NCI-H1694 treated with DMSO at 0.1 percent for 48 hours (cell line): ENCODE results near the gene GDPD4.

ENCODE experiments used
- DNase-seq: peaks from one replicate; lab custom pipeline; 2025; lab: John Stamatoyannopoulos, UW

GDPD4 gene

GRCh38 chr11:77233011-77233410, 68.5 kb downstream of the GDPD4 start:
- DNase-seq: no peak

- no peak for DNase-seq
Observed at GRCh38 chr11:77232242-77232641, 69.2 kb downstream of the GDPD4 start.

DNA sequence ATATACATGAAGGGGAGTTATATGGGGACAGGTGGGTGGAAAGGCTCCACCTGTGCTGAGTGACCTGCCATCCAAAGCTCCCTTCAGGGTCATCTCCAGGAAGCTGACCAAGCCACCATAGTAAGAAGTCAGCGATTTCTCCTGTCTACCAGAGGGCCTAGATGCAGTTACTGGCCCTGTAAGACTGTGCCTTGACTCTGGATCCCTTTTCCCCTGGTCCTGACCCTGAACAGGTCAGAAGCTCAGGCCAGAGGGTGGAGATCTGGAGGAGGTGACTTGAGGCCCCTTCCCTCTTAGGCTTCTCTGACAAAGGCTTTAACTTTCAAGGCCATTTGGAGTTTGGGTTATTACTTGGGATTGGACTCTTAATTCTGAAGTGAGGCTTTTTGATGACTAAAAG, 69.7 kb downstream of the GDPD4 start:
- DNase-seq: no peak

- no peak for DNase-seq
Observed at GRCh38 chr11:77230878-77231605, 70.4 kb downstream of the GDPD4 start.

- no peak for DNase-seq
Observed at GRCh38 chr11:77223797-77224196, 77.7 kb downstream of the GDPD4 start.

- DNase-seq: no peak
Observed at GRCh38 chr11:77217156-77217555, 84.3 kb downstream of the GDPD4 start.

- DNase-seq: no peak
Observed at GRCh38 chr11:77215106-77215505, 86.4 kb downstream of the GDPD4 start.

DNA sequence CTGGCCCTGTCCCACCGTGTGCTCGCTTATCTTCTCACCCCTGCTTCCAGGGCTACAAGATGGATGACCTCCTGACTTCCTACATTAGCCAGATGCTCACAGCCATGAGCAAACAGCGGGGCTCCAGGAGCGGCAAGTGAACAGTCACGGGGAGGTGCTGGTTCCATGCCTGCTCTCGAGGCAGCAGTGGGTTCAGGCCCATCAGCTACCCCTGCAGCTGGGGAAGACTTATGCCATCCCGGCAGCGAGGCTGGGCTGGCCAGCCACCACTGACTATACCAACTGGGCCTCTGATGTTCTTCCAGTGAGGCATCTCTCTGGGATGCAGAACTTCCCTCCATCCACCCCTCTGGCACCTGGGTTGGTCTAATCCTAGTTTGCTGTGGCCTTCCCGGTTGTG, 86.9 kb downstream of the GDPD4 start:
- no peak for DNase-seq

DNA sequence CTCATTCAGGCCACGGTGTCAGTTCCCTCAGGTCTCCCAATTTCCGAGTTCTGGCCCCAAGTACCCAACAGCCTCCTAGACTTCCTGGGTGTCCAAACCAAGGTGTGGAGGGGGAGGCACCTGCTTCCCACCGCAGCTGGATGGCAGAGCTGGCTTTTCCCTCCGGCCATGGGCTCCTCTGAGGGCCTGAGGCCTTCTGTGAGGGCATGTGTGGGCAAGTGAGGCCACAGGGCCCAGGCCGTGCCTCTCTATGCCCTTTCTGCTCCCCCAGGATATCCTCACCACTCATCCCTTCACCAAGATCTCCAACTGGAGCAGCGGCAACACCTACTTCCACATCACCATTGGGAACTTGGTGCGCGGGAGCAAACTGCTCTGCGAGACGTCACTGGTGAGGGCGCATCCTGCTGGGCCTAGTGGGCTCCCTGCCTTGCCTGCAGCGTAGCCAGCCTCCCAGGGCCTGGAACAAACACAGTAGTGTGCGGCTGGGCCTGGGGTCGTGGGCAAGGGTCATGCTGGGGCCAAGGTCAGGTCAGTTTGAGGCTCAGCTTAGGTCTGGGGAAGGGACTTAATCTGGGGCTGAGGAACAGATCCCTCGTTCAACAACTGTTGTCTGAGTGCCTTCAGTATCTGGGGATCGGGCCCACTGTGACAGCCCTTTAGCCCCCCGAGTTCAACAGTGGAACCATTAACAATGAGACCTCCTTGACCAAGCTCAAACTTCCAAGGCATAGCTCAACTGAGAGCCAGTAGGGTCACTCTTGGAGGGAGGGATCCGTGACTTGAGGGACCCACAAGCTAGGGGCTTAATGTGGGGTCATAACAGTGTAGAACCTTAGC, 87.7 kb downstream of the GDPD4 start:
- DNase-seq: no peak

DNA sequence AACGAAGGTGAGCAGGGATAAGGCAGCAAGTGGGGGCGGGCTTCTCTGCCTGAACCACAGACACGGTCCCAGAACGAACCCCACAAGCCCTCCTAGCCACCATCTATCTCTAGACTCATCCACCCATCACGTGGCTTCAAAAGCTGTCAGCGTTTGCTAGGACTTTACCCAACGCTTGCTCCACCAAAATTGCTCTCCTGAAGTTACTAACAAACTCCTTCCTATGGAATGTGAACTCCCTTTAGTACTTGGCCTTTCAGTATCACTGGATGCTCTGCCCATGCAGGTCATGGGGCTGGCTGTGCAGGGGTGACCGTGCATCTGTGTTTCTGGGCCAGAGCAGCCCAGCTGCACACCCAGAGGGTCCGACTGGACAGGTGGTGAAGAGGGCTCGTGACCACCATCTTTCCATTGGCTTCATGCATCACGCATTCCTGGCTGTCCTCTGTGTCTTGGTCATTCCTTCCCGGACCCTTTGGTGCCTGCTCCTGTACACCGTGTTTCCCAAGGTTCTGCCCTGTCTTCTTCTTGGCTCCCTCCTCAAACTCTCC, 88.4 kb downstream of the GDPD4 start:
- DNase-seq: no peak

DNA sequence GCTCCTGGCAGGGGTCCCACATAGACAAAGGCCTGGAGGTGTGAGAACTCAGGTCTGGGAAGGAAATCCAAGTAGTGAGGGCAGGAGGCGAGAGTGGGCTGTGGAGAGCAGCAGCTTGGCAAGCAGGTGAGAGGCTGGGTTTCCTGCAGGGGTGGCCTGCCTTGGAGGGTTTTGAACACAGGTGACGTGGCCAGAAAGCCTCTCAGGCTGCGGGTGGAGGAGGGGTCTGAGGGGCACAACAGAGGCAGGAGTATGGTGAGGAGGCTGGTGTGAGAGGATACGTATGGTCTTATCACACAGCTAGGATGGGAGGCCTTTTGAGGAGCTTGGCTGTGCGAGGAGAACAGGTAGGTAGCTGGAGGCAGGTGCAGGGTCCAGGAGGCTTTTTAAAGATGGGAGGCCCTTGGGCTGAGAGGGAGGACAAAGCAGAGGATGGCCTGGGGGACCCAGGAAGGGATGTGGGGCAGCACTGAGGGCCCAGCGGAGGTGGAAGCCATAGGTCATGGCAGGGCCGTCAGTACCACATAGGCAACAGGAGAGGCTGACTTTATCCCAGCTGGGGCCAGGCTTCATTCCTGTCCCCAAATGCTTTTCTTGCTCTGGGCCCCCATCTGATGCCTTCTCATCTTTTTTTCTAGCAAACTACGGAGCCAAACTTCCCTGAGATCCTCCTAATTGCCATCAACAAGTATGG, 89.0 kb downstream of the GDPD4 start:
- DNase-seq: no peak

GRCh38 chr11:77211594-77212251, 89.8 kb downstream of the GDPD4 start:
- DNase-seq: no peak

DNA sequence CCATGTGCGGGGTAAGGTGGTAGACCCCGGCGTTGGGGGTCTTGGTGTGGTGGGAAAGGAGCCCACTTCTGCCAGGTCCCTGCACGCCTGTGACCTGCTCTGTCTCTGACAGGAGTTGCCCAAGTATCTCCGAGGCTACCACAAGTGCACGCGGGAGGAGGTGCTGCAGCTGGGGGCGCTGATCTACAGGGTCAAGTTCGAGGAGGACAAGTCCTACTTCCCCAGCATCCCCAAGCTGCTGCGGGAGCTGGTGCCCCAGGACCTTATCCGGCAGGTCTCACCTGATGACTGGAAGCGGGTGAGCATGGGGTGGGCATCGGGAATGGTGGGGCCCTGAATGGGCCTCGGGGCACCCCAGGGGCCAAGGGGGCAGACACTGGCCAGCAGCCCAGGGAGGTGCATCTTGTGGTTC, 90.4 kb downstream of the GDPD4 start:
- DNase-seq: no peak

- DNase-seq: no peak
Observed at GRCh38 chr11:77209663-77210062, 91.8 kb downstream of the GDPD4 start.

- DNase-seq: no peak
Observed at GRCh38 chr11:77208535-77208934, 93.0 kb downstream of the GDPD4 start.

DNA sequence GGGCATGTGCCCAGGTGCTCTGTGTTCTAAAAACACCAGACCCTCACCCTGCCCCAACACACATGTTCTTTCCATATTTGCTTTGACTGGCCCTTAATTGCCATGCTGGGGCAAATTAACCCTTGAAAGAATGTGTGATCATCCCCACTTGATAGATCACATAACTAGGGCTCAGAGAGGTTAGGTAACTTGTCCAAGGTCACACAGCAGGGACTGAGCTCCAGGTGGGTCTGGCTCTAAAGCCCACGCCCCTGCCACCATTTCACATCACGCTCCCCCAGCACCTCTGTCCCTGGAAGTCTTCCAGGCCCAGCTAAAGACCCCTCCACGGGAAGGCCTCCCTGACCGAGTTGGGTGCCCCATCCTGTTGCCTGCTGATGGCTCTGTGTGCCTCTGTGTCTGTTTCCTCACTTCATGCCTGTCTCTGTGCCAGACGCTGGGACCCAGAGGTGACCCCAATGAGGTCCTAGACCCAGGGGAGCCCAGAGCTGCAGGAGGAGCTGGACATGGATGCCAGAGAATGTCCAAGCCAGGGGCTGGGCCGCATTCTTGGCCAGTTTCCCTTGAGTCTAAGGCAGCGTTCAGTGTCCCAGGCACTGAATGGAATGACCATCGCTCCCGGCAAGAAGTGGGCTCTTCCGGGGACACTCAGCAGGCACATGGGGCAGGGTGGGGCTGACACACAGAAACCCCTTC, 93.7 kb downstream of the GDPD4 start:
- DNase-seq: no peak

DNA sequence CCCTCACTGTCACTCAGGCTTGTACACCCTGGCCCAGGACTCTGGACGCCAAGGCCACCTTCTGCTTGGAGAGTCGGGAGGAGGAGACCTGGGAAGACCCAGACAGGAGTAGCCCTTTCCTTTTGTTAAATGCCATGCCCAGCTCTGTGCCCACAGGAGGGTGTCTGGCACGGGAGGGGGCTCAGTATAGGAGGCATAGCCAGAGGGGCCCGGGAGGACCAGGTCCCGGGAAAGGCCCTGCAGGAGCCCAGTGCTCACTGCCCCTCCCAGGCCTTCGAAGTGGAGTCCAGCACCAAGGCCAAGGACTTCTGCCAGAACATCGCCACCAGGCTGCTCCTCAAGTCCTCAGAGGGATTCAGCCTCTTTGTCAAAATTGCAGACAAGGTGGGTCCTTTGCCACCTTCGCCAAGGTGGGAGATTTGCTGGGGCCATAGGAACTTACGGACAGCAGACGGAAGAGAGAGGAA, 94.4 kb downstream of the GDPD4 start:
- no peak for DNase-seq

GRCh38 chr11:77206264-77207018, 95.0 kb downstream of the GDPD4 start:
- DNase-seq: no peak

DNA sequence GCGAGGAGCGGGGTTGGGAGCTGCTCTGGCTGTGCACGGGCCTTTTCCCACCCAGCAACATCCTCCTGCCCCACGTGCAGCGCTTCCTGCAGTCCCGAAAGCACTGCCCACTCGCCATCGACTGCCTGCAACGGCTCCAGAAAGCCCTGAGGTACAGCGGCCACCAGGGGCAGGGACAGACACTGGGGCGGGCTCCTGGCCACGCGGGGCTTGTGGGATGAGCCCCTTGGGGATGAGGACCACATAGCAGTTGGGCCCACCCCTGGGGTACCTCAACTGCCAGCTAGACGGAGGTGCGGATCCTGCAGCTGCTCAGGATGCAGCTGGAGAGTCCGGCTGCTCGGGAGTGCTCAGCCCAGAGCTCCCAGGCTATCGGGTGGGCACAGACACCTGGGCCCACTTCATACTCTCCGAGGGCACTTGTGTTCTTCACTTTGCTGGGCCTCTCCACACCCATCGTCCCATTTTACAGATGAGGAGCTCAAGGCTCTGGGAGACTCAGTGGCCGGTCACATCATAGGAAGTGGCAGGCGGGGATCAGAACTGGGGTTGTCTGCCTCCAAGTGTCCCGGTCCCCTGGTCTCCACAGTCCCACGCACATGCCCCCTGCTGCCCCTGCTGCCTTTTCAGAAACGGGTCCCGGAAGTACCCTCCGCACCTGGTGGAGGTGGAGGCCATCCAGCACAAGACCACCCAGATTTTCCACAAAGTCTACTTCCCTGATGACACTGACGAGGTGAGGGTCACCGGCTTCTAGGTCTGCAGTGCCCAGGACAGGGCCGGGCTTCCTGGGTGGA, 95.8 kb downstream of the GDPD4 start:
- DNase-seq: no peak
